ENCODE data around the gene FGF7. TPM values are rescaled to one million over a fixed set of nuclear protein-coding genes. Genes with fewer than 3 reads are reported as not detected.

The FGF7 gene
- total and polyA plus RNA-seq, 7 donors, result 5.1 to 133 (median 105) TPM

- intact Hi-C loops (cut with DNase I), result loop anchor here (5.0 to 10.0 kb wide), 6 partner anchors 198 to 578 kb away; partner anchors contain the start of genes COPS2, DTWD1 and FAM227B
- peak overlapping the region; percentile 64 to 79 (median 77) for H3K27ac ChIP-seq
- TF ChIP-seq POLR2A (IDR thresholded peaks at IDR 0.05), result no peak
- TF ChIP-seq EP300 (IDR thresholded peaks at IDR 0.05), result no peak
- TF ChIP-seq, protein P1, sequence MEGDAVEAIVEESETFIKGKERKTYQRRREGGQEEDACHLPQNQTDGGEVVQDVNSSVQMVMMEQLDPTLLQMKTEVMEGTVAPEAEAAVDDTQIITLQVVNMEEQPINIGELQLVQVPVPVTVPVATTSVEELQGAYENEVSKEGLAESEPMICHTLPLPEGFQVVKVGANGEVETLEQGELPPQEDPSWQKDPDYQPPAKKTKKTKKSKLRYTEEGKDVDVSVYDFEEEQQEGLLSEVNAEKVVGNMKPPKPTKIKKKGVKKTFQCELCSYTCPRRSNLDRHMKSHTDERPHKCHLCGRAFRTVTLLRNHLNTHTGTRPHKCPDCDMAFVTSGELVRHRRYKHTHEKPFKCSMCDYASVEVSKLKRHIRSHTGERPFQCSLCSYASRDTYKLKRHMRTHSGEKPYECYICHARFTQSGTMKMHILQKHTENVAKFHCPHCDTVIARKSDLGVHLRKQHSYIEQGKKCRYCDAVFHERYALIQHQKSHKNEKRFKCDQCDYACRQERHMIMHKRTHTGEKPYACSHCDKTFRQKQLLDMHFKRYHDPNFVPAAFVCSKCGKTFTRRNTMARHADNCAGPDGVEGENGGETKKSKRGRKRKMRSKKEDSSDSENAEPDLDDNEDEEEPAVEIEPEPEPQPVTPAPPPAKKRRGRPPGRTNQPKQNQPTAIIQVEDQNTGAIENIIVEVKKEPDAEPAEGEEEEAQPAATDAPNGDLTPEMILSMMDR (IDR thresholded peaks at IDR 0.05), result no peak
- no peaks in the 10 kb centered on the region for H3K9me3 ChIP-seq
- no peaks in the 10 kb centered on the region for H3K27me3 ChIP-seq
- peak overlapping the region; percentile 45 to 57 (median 52) for H3K4me3 ChIP-seq
- peaks cover 0 to 28% (median 9%) of the 10 kb centered on the region in 4 donors for H3K4me1 ChIP-seq
- WGBS, 2 donors, result 51 to 63% methylated on average over 6 of the region's 6 CpGs
- no peak for DNase-seq
- H3K36me3 ChIP-seq, result no peaks in the 10 kb centered on the region
Measured at GRCh38 chr15:49423901-49424550, 984 bp downstream of the FGF7 start.

- TF ChIP-seq POLR2A (IDR thresholded peaks at IDR 0.05) (no peak), EP300 (IDR thresholded peaks at IDR 0.05) (no peak), POLR2AphosphoS5 (IDR thresholded peaks at IDR 0.05) (no peak)
- TF ChIP-seq, protein P1 (IDR thresholded peaks at IDR 0.05), result no peak
- no peaks in the 10 kb centered on the region for H3K36me3 ChIP-seq
- H3K27ac ChIP-seq, result peak overlapping the region; percentile 64 to 79 (median 77)
- H3K4me1 ChIP-seq, result peaks cover 0 to 28% (median 18%) of the 10 kb centered on the region in 4 donors
- intact Hi-C loops (cut with DNase I), result loop anchor here (5.0 to 10.0 kb wide), 7 partner anchors 42 to 577 kb away; partner anchors contain the start of genes COPS2, DTWD1 and FAM227B
- H3K27me3 ChIP-seq, result no peaks in the 10 kb centered on the region
- H3K4me3 ChIP-seq, result peak overlapping the region; percentile 45 to 57 (median 52)
- no peak for DNase-seq
- H3K9me3 ChIP-seq, result no peaks in the 10 kb centered on the region
- WGBS, 2 donors, result 44 to 48% methylated on average over 1 of the region's 1 CpG
Measured at GRCh38 chr15:49424954-49425353, 1.9 kb downstream of the FGF7 start.

DNA sequence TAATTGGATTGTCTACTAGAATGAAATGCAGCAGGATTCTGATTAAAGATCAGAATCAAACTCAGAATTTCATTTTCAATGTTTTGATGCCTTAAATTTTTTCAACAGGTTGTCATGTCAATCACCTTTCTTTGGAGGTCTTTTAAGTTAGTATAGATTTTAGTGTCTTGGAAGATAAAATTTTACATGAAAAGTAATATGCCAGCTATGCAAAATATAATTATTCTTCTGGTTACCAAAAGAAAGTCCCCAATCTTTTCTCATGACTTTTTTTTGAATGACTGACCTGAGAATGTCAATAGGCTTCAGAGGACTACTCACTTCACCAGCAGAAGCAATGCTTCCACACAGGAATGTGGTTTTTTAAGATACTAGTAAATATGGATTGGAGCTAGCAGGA lies 4.3 kb downstream of the FGF7 start:
- TF ChIP-seq EP300 (IDR thresholded peaks at IDR 0.05) (no peak), POLR2A (IDR thresholded peaks at IDR 0.05) (no peak), POLR2AphosphoS5 (IDR thresholded peaks at IDR 0.05) (no peak)
- TF ChIP-seq, protein P1 (IDR thresholded peaks at IDR 0.05), result no peak
- Histone ChIP-seq H3K36me3 (no peaks in the 10 kb centered on the region), H3K27me3 (no peaks in the 10 kb centered on the region), H3K4me1 (peaks cover 0 to 37% (median 22%) of the 10 kb centered on the region in 4 donors), H3K9me3 (no peaks in the 10 kb centered on the region), H3K27ac (peak overlapping the region; percentile 64 to 79 (median 77)), H3K4me3 (peak overlapping the region; percentile 45 to 57 (median 52))
- DNase-seq, result no peak
- intact Hi-C loops (cut with DNase I), result loop anchor here (5.0 to 10.0 kb wide), 2 partner anchors 40 to 477 kb away; no protein-coding TSS in a partner anchor

DNA sequence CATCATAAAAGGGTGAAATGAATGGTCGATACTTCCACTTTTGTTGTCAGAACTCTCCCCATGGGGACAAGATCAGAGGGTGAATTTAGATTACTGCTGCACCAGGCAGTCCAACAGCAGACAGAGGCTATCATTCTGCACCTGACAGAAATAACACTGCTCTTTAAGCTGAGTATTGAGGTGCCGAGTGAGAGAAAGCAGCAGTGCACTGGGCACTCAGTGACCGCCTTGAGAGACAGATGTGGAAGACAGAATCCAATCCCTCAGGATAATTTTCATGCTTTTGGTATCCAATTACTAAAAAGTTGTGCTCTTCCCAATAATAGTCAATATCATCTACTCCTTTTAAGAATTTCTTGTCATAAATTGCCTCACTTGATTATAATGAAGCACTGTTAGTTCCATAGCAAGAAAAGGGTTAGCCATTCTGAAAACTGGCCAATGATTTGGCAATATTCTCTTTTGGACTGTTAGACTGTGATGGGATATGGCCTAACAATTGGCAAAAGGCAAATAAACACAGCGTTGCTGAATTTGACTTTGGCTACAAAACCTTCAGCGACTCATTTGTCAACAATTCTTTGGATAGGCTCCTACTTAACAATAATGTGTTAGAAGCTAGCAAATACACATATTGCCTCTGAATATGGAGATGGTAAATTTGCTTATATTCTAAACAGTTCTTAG lies 5.5 kb downstream of the FGF7 start:
- H3K9me3 ChIP-seq, result no peaks in the 10 kb centered on the region
- peaks cover 0 to 44% (median 30%) of the 10 kb centered on the region in 4 donors for H3K4me1 ChIP-seq
- intact Hi-C loops (cut with DNase I), result loop anchor here (5.0 to 10.0 kb wide), 2 partner anchors 39 to 476 kb away; no protein-coding TSS in a partner anchor
- peak overlapping the region in 3 of 4 donors; percentile 49 to 57 (median 56) for H3K4me3 ChIP-seq
- peak; percentile 20 to 41 (median 30) for TF ChIP-seq POLR2AphosphoS5 (IDR thresholded peaks at IDR 0.05)
- TF ChIP-seq, protein P1 (IDR thresholded peaks at IDR 0.05), result no peak
- no peaks in the 10 kb centered on the region for H3K36me3 ChIP-seq
- peak overlapping the region; percentile 64 to 79 (median 77) for H3K27ac ChIP-seq
- 66 to 74% methylated on average over 5 of the region's 5 CpGs for WGBS, 2 donors
- no peaks in the 10 kb centered on the region for H3K27me3 ChIP-seq
- no peak for DNase-seq
